GM21825 (cell line): ENCODE measurements around the gene IL18BP.

Experiments used
- ATAC-seq: cut with Tn5 transposase; IDR thresholded peaks from one replicate; pipeline ENCODE4 v1.9.1; 2021; ENCODE audit warnings: mild to moderate bottlenecking, moderate library complexity; ENCODE audit not compliant: unreplicated experiment

IL18BP gene

GRCh38 chr11:72010529-72011233, 12.0 kb downstream of the IL18BP start:
- no peak for ATAC-seq

GRCh38 chr11:72012091-72012630, 13.5 kb downstream of the IL18BP start:
- ATAC-seq = no peak

DNA sequence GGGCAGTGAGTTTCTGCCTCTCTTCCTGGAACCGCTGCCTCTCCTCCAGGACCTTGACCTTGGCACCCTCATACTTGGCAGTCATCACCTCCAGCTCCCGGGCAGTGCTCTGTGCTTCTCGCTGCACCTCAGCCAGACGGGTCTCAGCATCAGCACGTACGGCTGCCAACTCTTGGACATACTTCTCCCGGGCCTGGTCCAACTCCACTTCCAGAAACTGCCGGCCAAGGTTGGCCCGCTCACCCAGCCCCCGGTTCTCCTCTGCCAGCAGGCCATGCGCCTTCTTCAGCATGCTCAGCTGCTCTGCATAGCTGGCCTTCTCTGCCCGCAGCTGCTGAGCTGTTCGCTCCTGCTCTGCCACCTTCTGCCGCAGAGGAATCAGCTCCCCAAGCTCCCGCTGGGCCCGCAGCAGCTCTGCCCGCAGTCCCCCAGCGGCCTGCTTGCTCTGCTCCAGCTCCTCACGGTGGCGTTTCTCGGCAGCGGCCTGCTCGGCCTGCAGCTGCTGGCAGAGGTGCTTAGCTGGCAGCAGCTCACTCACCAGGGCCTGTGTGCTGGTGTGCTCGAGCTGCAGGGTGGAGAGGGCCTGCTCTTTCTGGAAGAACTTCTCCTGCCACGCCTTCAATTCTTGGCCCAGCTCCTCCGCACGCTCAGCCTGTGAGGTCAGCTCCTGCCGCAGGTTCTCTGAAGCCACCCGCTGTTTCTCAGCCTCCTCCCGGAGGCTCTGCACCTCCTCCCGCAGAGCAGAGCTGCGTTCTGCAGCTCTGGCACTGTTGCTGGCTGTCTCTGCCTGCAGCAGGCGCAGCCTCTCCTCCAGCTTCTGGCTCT, 14.4 kb downstream of the IL18BP start:
- no peak for ATAC-seq

DNA sequence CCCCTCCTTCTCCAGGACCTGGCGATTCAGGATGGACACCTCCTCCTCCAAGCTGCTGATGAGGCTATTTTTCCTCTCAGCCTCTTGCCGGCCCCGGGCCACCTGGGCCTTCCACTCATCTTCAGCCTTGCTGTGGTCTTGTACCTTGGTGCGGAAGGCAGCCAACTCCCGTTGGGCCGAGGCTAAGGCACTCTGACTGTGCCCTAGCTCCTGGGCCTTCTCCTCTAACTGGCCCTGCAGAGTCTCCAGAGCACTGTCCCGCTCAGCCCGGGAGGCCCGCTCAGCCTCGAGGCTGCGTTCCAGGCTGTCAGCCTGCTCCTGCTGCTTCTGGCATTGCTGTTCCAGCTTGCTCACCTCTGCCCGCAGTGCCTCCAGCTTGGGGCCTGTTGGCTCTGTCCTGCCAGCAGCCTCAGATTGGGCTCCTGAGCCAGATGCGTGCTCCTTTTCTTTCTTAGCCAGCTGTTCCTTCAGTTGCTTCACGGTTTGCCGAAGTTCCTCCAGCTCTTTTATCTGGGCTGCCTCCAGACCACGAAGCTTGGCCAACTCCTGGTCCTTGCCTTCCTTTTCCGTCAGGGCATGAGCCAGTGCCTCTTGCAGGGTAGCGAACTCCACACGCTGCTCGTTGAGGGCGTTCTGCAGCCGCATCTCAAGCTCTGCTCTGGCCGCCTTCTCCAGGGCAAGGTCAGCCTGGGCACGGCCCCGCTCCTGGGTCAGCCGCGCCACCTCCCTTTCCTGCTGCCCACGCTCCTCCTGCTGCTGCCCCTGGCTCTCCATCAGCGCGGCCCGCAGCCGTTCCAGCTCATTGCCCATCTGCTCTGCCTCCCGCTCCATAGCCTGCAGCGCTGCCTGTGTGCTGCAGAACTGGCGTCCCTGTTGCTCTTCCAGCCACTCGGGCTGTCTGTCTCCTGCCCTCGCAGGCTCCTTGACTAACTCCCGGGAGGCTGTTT, 15.3 kb downstream of the IL18BP start:
- no peak for ATAC-seq

DNA sequence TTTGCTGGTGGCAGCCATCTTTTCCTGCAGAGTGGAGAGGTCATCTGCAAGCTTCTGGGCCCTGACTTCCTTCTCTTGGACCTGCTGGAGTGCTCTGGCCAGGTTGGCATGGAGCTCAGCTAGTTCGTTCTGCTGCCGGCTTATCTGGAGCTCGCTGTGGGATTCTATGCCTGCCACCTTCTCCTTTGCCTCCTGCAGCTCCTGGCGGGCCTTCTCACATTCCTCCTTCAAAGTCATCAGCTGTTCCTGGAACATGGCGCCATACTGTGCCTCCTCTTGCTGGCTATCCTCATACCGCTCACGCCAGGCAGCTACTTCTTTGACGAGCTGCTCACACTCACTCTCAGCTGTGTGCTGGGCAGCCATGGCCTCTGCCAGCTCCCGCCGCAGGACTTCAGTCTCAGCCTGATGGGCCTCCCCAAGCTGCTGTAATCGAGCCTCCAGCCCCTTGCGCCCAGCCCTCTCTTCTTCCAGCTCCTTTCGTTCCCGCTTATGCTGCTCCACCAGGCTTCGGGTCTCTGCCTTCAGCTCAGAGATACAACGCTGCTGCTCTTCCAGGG, 16.1 kb downstream of the IL18BP start:
- no peak for ATAC-seq

DNA sequence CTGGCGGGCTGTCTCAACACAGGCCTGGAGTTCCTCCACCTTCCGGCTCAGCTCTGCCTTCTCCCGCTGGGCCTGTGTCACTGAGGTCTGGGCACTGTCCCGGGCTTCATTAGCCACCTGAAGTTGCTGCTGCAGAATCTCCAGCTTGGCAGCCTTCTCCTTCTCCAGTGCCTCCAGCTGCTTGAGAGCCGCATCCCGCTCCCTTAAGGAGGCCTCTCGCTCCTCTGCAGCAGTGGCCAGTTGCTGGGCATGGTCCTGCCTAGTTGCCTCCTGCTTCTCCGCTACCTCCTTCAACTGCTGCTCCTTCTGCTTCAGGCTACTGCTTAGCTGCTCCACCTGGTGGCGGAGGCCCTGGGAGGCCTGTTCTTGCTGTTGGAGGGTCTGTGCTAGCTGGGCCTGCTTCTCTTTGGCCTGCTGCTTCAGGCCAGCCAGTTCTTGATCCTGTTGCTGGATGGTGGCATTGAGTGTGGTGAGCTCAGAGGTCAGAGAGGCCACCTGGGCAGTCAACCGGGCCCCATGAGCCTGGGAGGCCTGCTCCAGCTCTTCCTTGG, 16.9 kb downstream of the IL18BP start:
- no peak for ATAC-seq

DNA sequence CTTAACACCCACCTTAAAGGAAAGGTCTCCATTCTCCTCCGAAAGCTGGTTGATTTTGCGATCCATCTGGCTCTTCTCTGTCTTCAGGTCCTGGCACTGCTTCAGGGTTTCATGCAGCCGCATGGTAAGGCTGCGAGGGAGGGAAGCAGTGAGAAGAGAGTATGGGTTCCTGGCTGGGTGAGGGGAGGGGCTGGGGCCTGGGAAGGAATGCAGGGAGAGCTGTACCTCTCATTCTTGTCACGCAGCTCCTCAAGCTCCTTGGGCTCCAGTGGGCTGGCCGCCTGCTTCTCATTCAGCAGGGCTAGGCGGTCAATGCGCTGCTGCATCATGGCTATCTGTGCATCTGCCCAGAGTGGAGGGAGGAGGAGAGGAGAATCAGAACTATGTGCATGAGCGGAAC, 19.5 kb downstream of the IL18BP start:
- ATAC-seq = no peak

DNA sequence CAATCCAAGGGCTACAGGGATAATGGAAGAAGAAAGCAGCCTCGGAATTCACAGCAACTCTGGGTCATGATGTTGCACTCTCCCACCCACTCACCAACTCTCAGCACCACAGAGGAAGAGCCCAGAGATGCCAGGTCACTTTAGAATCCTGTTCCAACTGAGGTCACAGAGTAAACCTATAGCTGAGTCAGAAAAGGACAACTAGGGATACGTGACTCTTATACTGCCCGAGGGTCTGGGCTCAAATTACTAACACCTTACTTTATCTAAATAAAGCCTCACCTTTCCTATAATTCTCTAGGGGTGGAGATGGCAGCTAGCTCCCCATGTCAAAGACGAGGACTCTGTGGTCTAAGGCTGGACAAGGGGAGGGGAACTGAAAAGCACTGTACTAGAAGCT, 24.6 kb downstream of the IL18BP start:
- ATAC-seq = no peak

DNA sequence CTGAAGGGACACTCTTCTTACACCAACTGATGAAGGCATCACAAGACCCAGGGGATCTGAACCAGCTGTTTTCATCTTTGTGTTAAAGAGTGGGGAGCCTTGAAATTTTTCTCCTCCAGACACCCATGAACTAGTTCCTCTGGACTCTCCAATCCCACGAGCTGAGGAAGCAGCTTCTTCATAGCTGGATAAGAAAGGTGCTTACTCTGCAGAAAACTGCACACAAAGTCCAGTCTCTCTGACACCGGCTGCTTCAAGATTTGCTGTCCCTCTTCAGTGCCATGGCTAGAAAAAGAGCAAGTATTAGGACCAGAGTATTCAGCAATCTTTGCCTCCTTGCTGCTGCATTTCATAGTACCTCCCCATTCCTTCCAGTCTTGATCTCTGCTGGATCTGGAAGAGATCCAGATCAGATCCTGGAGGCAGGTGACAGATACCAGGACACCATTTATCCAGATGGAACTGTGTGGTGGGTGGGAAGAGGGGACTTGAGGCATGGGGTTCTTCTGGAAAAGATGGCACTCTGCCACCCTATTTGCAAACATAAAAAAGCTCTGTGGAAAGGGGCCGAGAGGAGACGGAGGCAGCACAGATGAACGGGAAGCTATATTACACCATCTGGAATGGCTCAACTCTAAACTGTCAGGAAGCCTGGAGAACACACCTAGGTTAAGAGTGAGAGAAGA, 25.5 kb downstream of the IL18BP start:
- ATAC-seq = no peak

GRCh38 chr11:72026090-72026489, 27.4 kb downstream of the IL18BP start:
- ATAC-seq = no peak

GRCh38 chr11:72030472-72031045, 31.9 kb downstream of the IL18BP start:
- ATAC-seq = no peak

GRCh38 chr11:72036687-72037086, 38.0 kb downstream of the IL18BP start:
- no peak for ATAC-seq

GRCh38 chr11:72037554-72038311, 39.0 kb downstream of the IL18BP start:
- no peak for ATAC-seq

- ATAC-seq = no peak
Measured at GRCh38 chr11:72038491-72038890, 39.8 kb downstream of the IL18BP start.

GRCh38 chr11:72039031-72039855, 40.5 kb downstream of the IL18BP start:
- no peak for ATAC-seq

- ATAC-seq = no peak
Measured at GRCh38 chr11:72039856-72040401, 41.2 kb downstream of the IL18BP start.
